Body of pancreas (tissue), 4 donors: Measurements from ENCODE around the gene DAPP1.
A peak's percentile ranks its signal among the peaks of the same experiment; 100 is the strongest.

Experiments used
- POLR2A ChIP-seq, 3 donors: fragments of 450-650 bp; IDR thresholded peaks; one replicate each; pipeline ENCODE4 v1.6.1; 2016; ENCODE audit warnings: antibody characterized with exemption in 3 of 3, mild to moderate bottlenecking in 2 of 3
- TF ChIP-seq, protein P1 (sequence below), 7 experiments: fragments of 450-650 bp in 4 of 7; fragments of 200-600 bp in 3 of 7; sonication (generic) in 3 of 7; IDR thresholded peaks; one replicate each; pipeline ENCODE4 v1.5.1; 2016 to 2019; ENCODE audit warnings: antibody characterized with exemption in 7 of 7

DNA sequence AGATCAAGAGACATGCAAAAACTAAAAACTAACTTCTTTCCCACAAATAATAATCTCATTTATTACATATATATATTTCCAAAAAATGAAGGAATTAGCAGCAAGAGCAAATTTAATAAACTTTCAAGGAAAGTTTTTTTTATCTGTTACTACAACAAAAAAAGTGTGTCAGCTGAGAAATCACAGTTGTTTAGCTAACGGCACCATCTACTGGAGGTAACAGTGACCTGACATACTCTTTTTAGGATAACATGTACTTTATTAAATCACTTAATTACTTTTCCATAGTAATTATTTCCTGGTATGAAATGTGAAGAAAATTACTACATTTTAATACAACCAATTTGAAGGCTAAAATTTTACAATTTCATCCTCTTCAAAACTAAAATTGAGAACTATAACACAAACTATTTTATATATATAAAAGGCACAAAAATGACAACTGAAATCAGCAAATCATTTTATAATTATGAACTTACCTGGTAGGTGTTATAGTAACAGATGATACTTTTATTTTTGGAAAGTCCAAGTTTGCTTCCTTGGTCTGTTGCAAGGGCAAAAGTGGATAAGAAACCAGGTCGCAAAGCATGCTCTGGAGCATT, 68.5 kb downstream of the DAPP1 start:
- no peak for TF ChIP-seq POLR2A (IDR thresholded peaks at IDR 0.05)
- TF ChIP-seq, protein P1, sequence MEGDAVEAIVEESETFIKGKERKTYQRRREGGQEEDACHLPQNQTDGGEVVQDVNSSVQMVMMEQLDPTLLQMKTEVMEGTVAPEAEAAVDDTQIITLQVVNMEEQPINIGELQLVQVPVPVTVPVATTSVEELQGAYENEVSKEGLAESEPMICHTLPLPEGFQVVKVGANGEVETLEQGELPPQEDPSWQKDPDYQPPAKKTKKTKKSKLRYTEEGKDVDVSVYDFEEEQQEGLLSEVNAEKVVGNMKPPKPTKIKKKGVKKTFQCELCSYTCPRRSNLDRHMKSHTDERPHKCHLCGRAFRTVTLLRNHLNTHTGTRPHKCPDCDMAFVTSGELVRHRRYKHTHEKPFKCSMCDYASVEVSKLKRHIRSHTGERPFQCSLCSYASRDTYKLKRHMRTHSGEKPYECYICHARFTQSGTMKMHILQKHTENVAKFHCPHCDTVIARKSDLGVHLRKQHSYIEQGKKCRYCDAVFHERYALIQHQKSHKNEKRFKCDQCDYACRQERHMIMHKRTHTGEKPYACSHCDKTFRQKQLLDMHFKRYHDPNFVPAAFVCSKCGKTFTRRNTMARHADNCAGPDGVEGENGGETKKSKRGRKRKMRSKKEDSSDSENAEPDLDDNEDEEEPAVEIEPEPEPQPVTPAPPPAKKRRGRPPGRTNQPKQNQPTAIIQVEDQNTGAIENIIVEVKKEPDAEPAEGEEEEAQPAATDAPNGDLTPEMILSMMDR (IDR thresholded peaks at IDR 0.05), result peak in 5 of 7 experiments; percentile 33 to 56 (median 46)
